ENCODE results near the gene ITGB1BP1. TPM values are rescaled to one million over a fixed set of nuclear protein-coding genes. Genes with fewer than 3 reads are reported as not detected.

ITGB1BP1 gene
- total and polyA plus RNA-seq, 9 of the 15 experiments (the other 6 are each of a cell fraction or from before 2014, with no cell fraction given), result 37.8 to 95.3 (median 50.4) TPM

GRCh38 chr2:9423100-9423921 is at the start of gene ITGB1BP1, which contains the start of gene CPSF3 (continued):
- TF ChIP-seq ARID4B (CRISPR knock-in tag; IDR thresholded peaks at IDR 0.05) (peak; percentile 94), SUPT5H (IDR thresholded peaks at IDR 0.05) (peak; percentile 86), E2F4 (CRISPR knock-in tag; IDR thresholded peaks at IDR 0.05; ENCODE audit: low read depth) (0 out of 2 replicates have a peak, but pooled peaks have one; percentile 20), SRSF3 (IDR thresholded peaks at IDR 0.05; ENCODE audit: insufficient read depth, low read length) (0 out of 2 replicates have a peak, but pooled peaks have one; percentile 43), KAT7 (CRISPR knock-in tag; IDR thresholded peaks at IDR 0.05; ENCODE audit: borderline replicate concordance) (peak; percentile 96), SMAD2 (IDR thresholded peaks at IDR 0.05; ENCODE audit: low read depth, low read length) (no peak), SMAD4 (CRISPR knock-in tag; conservative IDR thresholded peaks at IDR 0.05) (peak; percentile 78), ID3 (CRISPR knock-in tag; IDR thresholded peaks at IDR 0.05) (no peak), ID3 (tag; IDR thresholded peaks at IDR 0.05) (peak; percentile 86; the same call in 1 of the 2 replicates), ATF3 (IDR thresholded peaks at IDR 0.05) (no peak), ATF3 (CRISPR knock-in tag; conservative IDR thresholded peaks at IDR 0.05) (peak; percentile 67), THRB (CRISPR knock-in tag; conservative IDR thresholded peaks at IDR 0.05) (no peak), SPI1 (IDR thresholded peaks at IDR 0.05; ENCODE audit: borderline replicate concordance, low read depth, low read length) (0 out of 2 replicates have a peak, but pooled peaks have one; percentile 27), ESRRB (CRISPR knock-in tag; IDR thresholded peaks at IDR 0.05; ENCODE audit: borderline replicate concordance) (no peak), CREBBP (IDR thresholded peaks at IDR 0.05; ENCODE audit: low read depth, low read length) (no peak), LARP7 (IDR thresholded peaks at IDR 0.05) (no peak), TFAP4 (CRISPR knock-in tag; IDR thresholded peaks at IDR 0.05; ENCODE audit: borderline replicate concordance) (peak; percentile 88), ZNF551 (CRISPR knock-in tag; IDR thresholded peaks at IDR 0.05) (no peak)
